HL-60 (cell line): ENCODE results near the gene TTLL11.

Experiments used
- GABPA ChIP-seq: IDR thresholded peaks from 2 replicates; pipeline ENCODE4 v1.6.1; 2012; ENCODE audit warnings: low read depth
- TF ChIP-seq, protein P1 (sequence below): IDR thresholded peaks from one replicate; pipeline ENCODE4 v1.5.1; 2011; ENCODE audit warnings: low read length, control low read depth, inconsistent platforms; ENCODE audit not compliant: insufficient read depth
- TF ChIP-seq, protein P2 (sequence below): IDR thresholded peaks from 2 replicates; pipeline ENCODE4 v1.6.1; 2012; ENCODE audit warnings: low read depth; ENCODE audit not compliant: insufficient replicate concordance

DNA sequence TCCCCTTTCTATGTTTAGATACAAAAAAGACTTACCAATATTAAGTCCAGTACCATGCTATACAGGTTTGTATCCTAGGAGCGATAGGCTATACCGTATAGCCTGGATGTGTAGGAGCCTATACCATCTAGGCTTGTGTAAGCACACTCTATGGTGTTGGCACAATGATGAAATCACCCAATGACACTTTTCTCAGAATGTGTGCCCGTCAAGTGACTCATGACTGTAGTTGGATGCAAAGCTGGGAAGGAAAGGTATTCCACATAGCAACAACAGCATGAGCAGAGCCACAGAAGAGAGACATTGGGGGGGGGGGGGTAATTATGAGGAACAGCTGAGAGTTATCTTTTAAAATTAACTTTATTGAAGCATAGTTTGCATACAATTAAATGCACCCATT, 63.2 kb downstream of the TTLL11 start:
- TF ChIP-seq, protein P1, sequence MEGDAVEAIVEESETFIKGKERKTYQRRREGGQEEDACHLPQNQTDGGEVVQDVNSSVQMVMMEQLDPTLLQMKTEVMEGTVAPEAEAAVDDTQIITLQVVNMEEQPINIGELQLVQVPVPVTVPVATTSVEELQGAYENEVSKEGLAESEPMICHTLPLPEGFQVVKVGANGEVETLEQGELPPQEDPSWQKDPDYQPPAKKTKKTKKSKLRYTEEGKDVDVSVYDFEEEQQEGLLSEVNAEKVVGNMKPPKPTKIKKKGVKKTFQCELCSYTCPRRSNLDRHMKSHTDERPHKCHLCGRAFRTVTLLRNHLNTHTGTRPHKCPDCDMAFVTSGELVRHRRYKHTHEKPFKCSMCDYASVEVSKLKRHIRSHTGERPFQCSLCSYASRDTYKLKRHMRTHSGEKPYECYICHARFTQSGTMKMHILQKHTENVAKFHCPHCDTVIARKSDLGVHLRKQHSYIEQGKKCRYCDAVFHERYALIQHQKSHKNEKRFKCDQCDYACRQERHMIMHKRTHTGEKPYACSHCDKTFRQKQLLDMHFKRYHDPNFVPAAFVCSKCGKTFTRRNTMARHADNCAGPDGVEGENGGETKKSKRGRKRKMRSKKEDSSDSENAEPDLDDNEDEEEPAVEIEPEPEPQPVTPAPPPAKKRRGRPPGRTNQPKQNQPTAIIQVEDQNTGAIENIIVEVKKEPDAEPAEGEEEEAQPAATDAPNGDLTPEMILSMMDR = no peak
- no peak for TF ChIP-seq GABPA
- TF ChIP-seq, protein P2, sequence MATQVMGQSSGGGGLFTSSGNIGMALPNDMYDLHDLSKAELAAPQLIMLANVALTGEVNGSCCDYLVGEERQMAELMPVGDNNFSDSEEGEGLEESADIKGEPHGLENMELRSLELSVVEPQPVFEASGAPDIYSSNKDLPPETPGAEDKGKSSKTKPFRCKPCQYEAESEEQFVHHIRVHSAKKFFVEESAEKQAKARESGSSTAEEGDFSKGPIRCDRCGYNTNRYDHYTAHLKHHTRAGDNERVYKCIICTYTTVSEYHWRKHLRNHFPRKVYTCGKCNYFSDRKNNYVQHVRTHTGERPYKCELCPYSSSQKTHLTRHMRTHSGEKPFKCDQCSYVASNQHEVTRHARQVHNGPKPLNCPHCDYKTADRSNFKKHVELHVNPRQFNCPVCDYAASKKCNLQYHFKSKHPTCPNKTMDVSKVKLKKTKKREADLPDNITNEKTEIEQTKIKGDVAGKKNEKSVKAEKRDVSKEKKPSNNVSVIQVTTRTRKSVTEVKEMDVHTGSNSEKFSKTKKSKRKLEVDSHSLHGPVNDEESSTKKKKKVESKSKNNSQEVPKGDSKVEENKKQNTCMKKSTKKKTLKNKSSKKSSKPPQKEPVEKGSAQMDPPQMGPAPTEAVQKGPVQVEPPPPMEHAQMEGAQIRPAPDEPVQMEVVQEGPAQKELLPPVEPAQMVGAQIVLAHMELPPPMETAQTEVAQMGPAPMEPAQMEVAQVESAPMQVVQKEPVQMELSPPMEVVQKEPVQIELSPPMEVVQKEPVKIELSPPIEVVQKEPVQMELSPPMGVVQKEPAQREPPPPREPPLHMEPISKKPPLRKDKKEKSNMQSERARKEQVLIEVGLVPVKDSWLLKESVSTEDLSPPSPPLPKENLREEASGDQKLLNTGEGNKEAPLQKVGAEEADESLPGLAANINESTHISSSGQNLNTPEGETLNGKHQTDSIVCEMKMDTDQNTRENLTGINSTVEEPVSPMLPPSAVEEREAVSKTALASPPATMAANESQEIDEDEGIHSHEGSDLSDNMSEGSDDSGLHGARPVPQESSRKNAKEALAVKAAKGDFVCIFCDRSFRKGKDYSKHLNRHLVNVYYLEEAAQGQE = no peak
